B cell (primary cell): ENCODE measurements around the gene DQX1. TPM values are rescaled to one million over a fixed set of nuclear protein-coding genes. Genes with fewer than 3 reads are reported as not detected.

Source experiments
- ATAC-seq: fragments of 200-7000 bp; cut with Tn5 transposase; one replicate; pipeline ENCODE4 v1.10.0; 2021; ENCODE audit warnings: low read depth, mild to moderate bottlenecking, moderate number of reproducible peaks, moderate library complexity
- CTCF ChIA-PET: fragments of 350-600 bp; sonication (Branson Sonifier 250); formaldehyde crosslinking; loops from one replicate; lab custom pipeline; 2021; ENCODE audit warnings: antibody characterized with exemption, inconsistent platforms; lab: Charles Lee
- POLR2A ChIA-PET: fragments of 350-600 bp; sonication (Branson Sonifier 250); formaldehyde crosslinking; loops from one replicate; lab custom pipeline; 2021; ENCODE audit warnings: antibody characterized with exemption; lab: Charles Lee
- DNase-seq: peaks from one replicate; pipeline ENCODE4 v3.0.0; 2013
- H2AFZ ChIP-seq: 2 replicates; pipeline ENCODE4 v1.6.1; 2012; ENCODE audit warnings: mild to moderate bottlenecking, low read depth, low read length; ENCODE audit not compliant: insufficient read depth, poor library complexity, severe bottlenecking
- H3K27ac ChIP-seq, 2 donors: 1 replicate in 1 of 2; 2 replicates in 1 of 2; pipeline ENCODE4 v1.5.1; 2012 to 2013; ENCODE audit warnings: low read length in 2 of 2, mild to moderate bottlenecking in 2 of 2, moderate library complexity in 1 of 2
- H3K27me3 ChIP-seq, 4 experiments: fragments of 200-600 bp in 1 of 4; sonication (generic) in 1 of 4; replicated peaks in 1 of 4; 1 replicate in 2 of 4; 2 replicates in 2 of 4; pipeline versions ENCODE4 v1.6.1 to v1.7.0; 2013 to 2016; ENCODE audit warnings: low read length in 3 of 4, mild to moderate bottlenecking in 2 of 4, mixed read lengths in 1 of 4, moderate library complexity in 1 of 4; ENCODE audit not compliant: insufficient read depth in 4 of 4, control insufficient read depth in 3 of 4; ENCODE audit errors: control extremely low read depth in 1 of 4
- H3K36me3 ChIP-seq, 2 experiments: replicated peaks in 1 of 2; 1 replicate in 1 of 2; 2 replicates in 1 of 2; pipeline versions ENCODE4 v1.6.1 to v1.7.1; 2013; ENCODE audit warnings: low read length in 1 of 2; ENCODE audit not compliant: insufficient read depth in 2 of 2, control insufficient read depth in 1 of 2; ENCODE audit errors: control extremely low read depth in 1 of 2, extremely low read depth in 1 of 2
- H3K4me1 ChIP-seq, 2 donors: fragments of 200-600 bp in 1 of 2; sonication (generic) in 1 of 2; 1 replicate in 1 of 2; 2 replicates in 1 of 2; pipeline versions ENCODE4 v1.5.1 to v1.6.1; 2013 to 2017; ENCODE audit warnings: low read length in 2 of 2; ENCODE audit not compliant: control insufficient read depth in 2 of 2, insufficient read depth in 2 of 2
- H3K4me2 ChIP-seq: replicated peaks from 2 replicates; pipeline ENCODE3; 2012; ENCODE audit warnings: mild to moderate bottlenecking, low read depth, low read length; ENCODE audit not compliant: poor library complexity, severe bottlenecking
- H3K4me3 ChIP-seq, 5 experiments: fragments of 200-600 bp in 1 of 5; sonication (generic) in 1 of 5; 1 replicate in 3 of 5; 2 replicates in 2 of 5; pipeline versions ENCODE4 v1.5.1 to v1.7.0; 2011 to 2016; ENCODE audit warnings: low read length in 4 of 5, mild to moderate bottlenecking in 4 of 5, low read depth in 2 of 5, control low read depth in 1 of 5, moderate library complexity in 1 of 5; ENCODE audit not compliant: insufficient read depth in 1 of 5; ENCODE audit errors: control extremely low read depth in 1 of 5, extremely low read depth in 1 of 5
- H3K79me2 ChIP-seq: fragments of 200-600 bp; sonication (generic); one replicate; pipeline ENCODE4 v1.6.0; 2016; ENCODE audit warnings: low read length; ENCODE audit not compliant: control insufficient read depth, insufficient read depth
- H3K9ac ChIP-seq: fragments of 200-600 bp; sonication (generic); 2 replicates; pipeline ENCODE4 v1.6.1; 2017; ENCODE audit warnings: mild to moderate bottlenecking, low read length, moderate library complexity
- H3K9me3 ChIP-seq, 3 donors: one replicate each; pipeline versions ENCODE4 v1.6.1 to v1.7.1; 2013; ENCODE audit warnings: low read length in 2 of 3; ENCODE audit not compliant: control insufficient read depth in 2 of 3, insufficient read depth in 1 of 3; ENCODE audit errors: control extremely low read depth in 1 of 3
- H4K20me1 ChIP-seq: 2 replicates; pipeline ENCODE4 v1.6.0; 2012; ENCODE audit warnings: mild to moderate bottlenecking, low read length; ENCODE audit not compliant: insufficient read depth, control insufficient read depth, poor library complexity, severe bottlenecking
- H3K27ac Mint-ChIP-seq: one replicate; pipeline ENCODE4 v1.8.0; 2021; ENCODE audit warnings: mixed read lengths
- H3K27me3 Mint-ChIP-seq: one replicate; pipeline ENCODE4 v1.8.0; 2021; ENCODE audit warnings: mixed read lengths
- H3K4me1 Mint-ChIP-seq: one replicate; pipeline ENCODE4 v1.8.0; 2021; ENCODE audit warnings: mixed read lengths
- H3K4me3 Mint-ChIP-seq: one replicate; pipeline ENCODE4 v1.8.0; 2021; ENCODE audit warnings: mixed read lengths
- H3K9me3 Mint-ChIP-seq: one replicate; pipeline ENCODE4 v1.8.0; 2022; ENCODE audit warnings: mixed read lengths; ENCODE audit not compliant: insufficient read depth
- CTCF ChIP-seq: fragments of 200-600 bp; IDR thresholded peaks from one replicate; pipeline ENCODE4 v1.8.0; 2022; ENCODE audit warnings: antibody characterized with exemption, mild to moderate bottlenecking
- EZH2 ChIP-seq: IDR thresholded peaks from 2 replicates; pipeline ENCODE4 v1.6.1; 2012; ENCODE audit warnings: borderline replicate concordance, low read depth, mild to moderate bottlenecking, moderate library complexity, low read length; ENCODE audit not compliant: insufficient read depth, poor library complexity, severe bottlenecking
- WGBS: methylation state at CpG from one replicate; pipeline ENCODE4 v1.1.5; 2013; ENCODE audit warnings: missing lambda C conversion rate; ENCODE audit not compliant: insufficient coverage; 5-methylcytosine and 5-hydroxymethylcytosine counted together
- intact Hi-C: fragments of 100-400 bp; cut with micrococcal nuclease; formaldehyde crosslinking; loops from one replicate; pipeline ENCODE4 v1.10.0; 2022
- polyA plus RNA-seq: library from polyadenylated mRNA; depleted of rRNA; stranded (reverse); fragments of >200 nt; gene quantifications from 2 replicates; pipeline ENCODE4 v1.2.3, GENCODE V29; 2012
- total RNA-seq, 2 donors: library from RNA; stranded (reverse); fragments of 120-200 nt in 1 of 2; gene quantifications; 1 replicate in 1 of 2; 2 replicates in 1 of 2; pipeline versions ENCODE4 v1.2.3 to v1.2.4, GENCODE V29; 2013 to 2022

DQX1 gene
- total and polyA plus RNA-seq, 2 donors (not counting 1 experiment from before 2014, with no cell fraction given), result 0.46 to 0.57 TPM

GRCh38 chr2:74513605-74514367, 12.2 kb downstream of the DQX1 start:
- Histone ChIP-seq H3K9me3 (peaks cover 0 to 31% (median 1%) of the 10 kb centered on the region in 3 donors), H3K79me2 (no peaks in the 10 kb centered on the region), H3K4me3 (peak overlapping the region in 1 of 5 experiments; percentile 68), H3K27me3 (peaks cover 2 to 83% (median 56%) of the 10 kb centered on the region in 4 experiments), H3K27ac (no peak overlapping the region), H3K4me2 (peak overlapping the region; percentile 96), H4K20me1 (peaks cover 6% of the 10 kb centered on the region), H3K36me3 (no peaks in the 10 kb centered on the region), H2AFZ (peak overlapping the region; percentile 46), H3K9ac (peak overlapping the region; percentile 67), H3K4me1 (peaks cover 36 to 48% of the 10 kb centered on the region in 2 donors)
- DNase-seq, result peak; percentile 68
- peak overlapping the region; percentile 53 for H3K27ac Mint-ChIP-seq
- TF ChIP-seq EZH2 (peak; percentile 71), CTCF (no peak)
- peaks cover 59% of the 10 kb centered on the region for H3K27me3 Mint-ChIP-seq
- 6% methylated on average over 52 of the region's 52 CpGs for WGBS
- H3K4me1 Mint-ChIP-seq, result peaks cover 29% of the 10 kb centered on the region
- POLR2A ChIA-PET, result interaction anchor here (1.7 kb wide), 1 partner anchor 16 kb away, joined by 7 read pairs; the partner anchor contains the start of genes AUP1 and HTRA2
- peak overlapping the region; percentile 60 for H3K4me3 Mint-ChIP-seq
- CTCF ChIA-PET, result interaction anchor here (0.8 to 1.6 kb wide), 3 partner anchors 10 to 74 kb away, joined by 3 to 4 read pairs (median 4); no protein-coding TSS in a partner anchor
- ATAC-seq, result no peak
- intact Hi-C loops, result no loop called here
- no peaks in the 10 kb centered on the region for H3K9me3 Mint-ChIP-seq
